Measurements from ENCODE around the gene SIRT1.
"Not testable (repeated sequence)": the region's sequence is repeated elsewhere in the genome, so short reads cannot be mapped to it uniquely, and the experiment has no call there.

SIRT1 gene

GRCh38 chr10:67884313-67884841 lies at the start of gene SIRT1:
TSS of gene SIRT1 (plus strand) at chr10:67884656. CDS start at chr10:67884722, 66 bp downstream.
- DNase-seq, result peak; percentile 88

GRCh38 chr10:67835541-67836394 lies 48.7 kb upstream of the SIRT1 start:
- not testable (repeated sequence) for DNase-seq

- DNase-seq, result no peak
Observed at GRCh38 chr10:67836488-67836887, 48.0 kb upstream of the SIRT1 start.

GRCh38 chr10:67836972-67837371 lies 47.5 kb upstream of the SIRT1 start:
- DNase-seq, result no peak

- DNase-seq, result peak; percentile 91
Observed at GRCh38 chr10:67837541-67838314, 46.7 kb upstream of the SIRT1 start, which contains the start of gene DNAJC12. TSS of gene DNAJC12 (minus strand) at chr10:67838188. CDS start at chr10:67838011, 177 bp downstream.

- not testable (repeated sequence) for DNase-seq
Observed at GRCh38 chr10:67839511-67839910, 44.9 kb upstream of the SIRT1 start.

GRCh38 chr10:67839951-67840350 lies 44.5 kb upstream of the SIRT1 start:
- no peak for DNase-seq

- DNase-seq, result no peak
Observed at GRCh38 chr10:67841737-67842136, 42.7 kb upstream of the SIRT1 start.

GRCh38 chr10:67843284-67843683 lies 41.2 kb upstream of the SIRT1 start:
- DNase-seq, result no peak

- peak; percentile 91 for DNase-seq
Observed at GRCh38 chr10:67849331-67850011, 35.0 kb upstream of the SIRT1 start.

- DNase-seq, result no peak
Observed at GRCh38 chr10:67851186-67851585, 33.3 kb upstream of the SIRT1 start.

GRCh38 chr10:67852761-67853160 lies 31.7 kb upstream of the SIRT1 start:
- DNase-seq, result no peak

- DNase-seq, result no peak
Observed at GRCh38 chr10:67853512-67853911, 30.9 kb upstream of the SIRT1 start.

- DNase-seq, result no peak
Observed at GRCh38 chr10:67858971-67859370, 25.5 kb upstream of the SIRT1 start.

- DNase-seq, result no peak
Observed at GRCh38 chr10:67861750-67862432, 22.6 kb upstream of the SIRT1 start.

GRCh38 chr10:67863094-67863493 lies 21.4 kb upstream of the SIRT1 start:
- no peak for DNase-seq

GRCh38 chr10:67864607-67865371 lies 19.7 kb upstream of the SIRT1 start:
- no peak for DNase-seq

GRCh38 chr10:67868132-67868531 lies 16.3 kb upstream of the SIRT1 start:
- no peak for DNase-seq

- DNase-seq, result no peak
Observed at GRCh38 chr10:67869996-67870395, 14.5 kb upstream of the SIRT1 start.

- DNase-seq, result no peak
Observed at GRCh38 chr10:67875340-67876238, 8.9 kb upstream of the SIRT1 start.
